Esophagus squamous epithelium (tissue), 5 donors: ENCODE data around the gene OR4N5. TPM values are rescaled to one million over a fixed set of nuclear protein-coding genes. Genes with fewer than 3 reads are reported as not detected.

Experiments used
- DNase-seq: peaks from one replicate; lab custom pipeline; 2025; lab: John Stamatoyannopoulos, UW
- H3K27ac ChIP-seq, 4 donors: fragments of 200-600 bp; sonication (generic); one replicate each; pipeline ENCODE4 v1.5.1; 2016 to 2019; ENCODE audit warnings: mild to moderate bottlenecking in 1 of 4
- H3K27me3 ChIP-seq, 4 donors: fragments of 200-600 bp; sonication (generic); 1 replicate in 3 of 4; 2 replicates in 1 of 4; pipeline versions ENCODE4 v1.5.1 to v1.6.0; 2017 to 2021; ENCODE audit warnings: antibody characterized with exemption in 1 of 4
- H3K36me3 ChIP-seq, 3 donors: fragments of 200-600 bp; sonication (generic); one replicate each; pipeline ENCODE4 v1.5.1; 2016 to 2019
- H3K4me1 ChIP-seq, 3 donors: fragments of 200-600 bp; sonication (generic); one replicate each; pipeline ENCODE4 v1.5.1; 2017 to 2019
- H3K4me3 ChIP-seq, 4 donors: fragments of 200-600 bp; sonication (generic); 1 replicate in 3 of 4; 2 replicates in 1 of 4; pipeline ENCODE4 v1.5.1; 2016 to 2019; ENCODE audit warnings: mild to moderate bottlenecking in 2 of 4, moderate library complexity in 1 of 4
- H3K9me3 ChIP-seq, 3 donors: fragments of 200-600 bp; sonication (generic); one replicate each; pipeline ENCODE4 v1.5.1; 2016 to 2019
- POLR2A ChIP-seq, 4 donors: fragments of 450-650 bp; IDR thresholded peaks; one replicate each; pipeline ENCODE4 v1.6.1; 2017; ENCODE audit warnings: antibody characterized with exemption in 4 of 4, mild to moderate bottlenecking in 4 of 4, moderate library complexity in 3 of 4
- WGBS, 2 donors: methylation state at CpG; one replicate each; pipeline ENCODE4 v1.1.5; 2018; 5-methylcytosine and 5-hydroxymethylcytosine counted together
- intact Hi-C: fragments of 100-400 bp; cut with DNase I; formaldehyde crosslinking; loops from one replicate; pipeline ENCODE4 v1.15.0; 2022
- small RNA-seq, 4 donors: library from RNA; depleted of rRNA; stranded (forward); fragments of <200 nt; gene quantifications; one replicate each; pipeline ENCODE3, GENCODE V24; 2016
- total RNA-seq, 4 donors: library from RNA; depleted of rRNA; stranded (reverse); fragments of >200 nt; gene quantifications; one replicate each; pipeline ENCODE4 v1.1.0, GENCODE V29; 2016
- TF ChIP-seq, protein P1 (sequence below), 6 experiments: fragments of 450-650 bp in 4 of 6; fragments of 200-600 bp in 2 of 6; sonication (generic) in 2 of 6; IDR thresholded peaks; one replicate each; pipeline ENCODE4 v1.5.1; 2016 to 2019; ENCODE audit warnings: antibody characterized with exemption in 6 of 6, mild to moderate bottlenecking in 4 of 6, moderate library complexity in 4 of 6
- donor health status: DM: yes; HTN: yes; CAD: no.

The OR4N5 gene
- total RNA-seq, 4 donors from 2014 or later, result not detected

DNA sequence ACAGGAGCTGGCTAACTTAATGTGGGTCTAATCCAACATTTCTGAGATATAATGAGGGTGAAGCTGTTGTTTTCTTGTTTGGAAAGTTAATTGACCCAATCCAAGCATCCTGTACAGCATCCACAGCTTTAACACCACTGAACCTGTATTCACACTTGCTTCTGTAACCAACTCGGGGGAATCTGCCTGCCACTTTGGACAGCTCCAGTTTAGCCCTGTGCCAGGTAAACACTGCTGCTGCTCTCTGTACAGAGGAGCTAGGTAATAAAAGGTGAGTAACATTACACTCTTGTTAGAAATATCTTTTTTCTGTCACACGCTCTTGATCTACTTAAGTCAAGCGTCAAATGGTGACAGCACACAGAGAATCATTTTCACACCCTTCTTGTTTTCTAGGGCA is 52.8 kb downstream of the OR4N5 start:
- 72% methylated on average over 3 of the region's 3 CpGs for WGBS, 2 donors
- no peak for TF ChIP-seq POLR2A (IDR thresholded peaks at IDR 0.05)
- TF ChIP-seq, protein P1, sequence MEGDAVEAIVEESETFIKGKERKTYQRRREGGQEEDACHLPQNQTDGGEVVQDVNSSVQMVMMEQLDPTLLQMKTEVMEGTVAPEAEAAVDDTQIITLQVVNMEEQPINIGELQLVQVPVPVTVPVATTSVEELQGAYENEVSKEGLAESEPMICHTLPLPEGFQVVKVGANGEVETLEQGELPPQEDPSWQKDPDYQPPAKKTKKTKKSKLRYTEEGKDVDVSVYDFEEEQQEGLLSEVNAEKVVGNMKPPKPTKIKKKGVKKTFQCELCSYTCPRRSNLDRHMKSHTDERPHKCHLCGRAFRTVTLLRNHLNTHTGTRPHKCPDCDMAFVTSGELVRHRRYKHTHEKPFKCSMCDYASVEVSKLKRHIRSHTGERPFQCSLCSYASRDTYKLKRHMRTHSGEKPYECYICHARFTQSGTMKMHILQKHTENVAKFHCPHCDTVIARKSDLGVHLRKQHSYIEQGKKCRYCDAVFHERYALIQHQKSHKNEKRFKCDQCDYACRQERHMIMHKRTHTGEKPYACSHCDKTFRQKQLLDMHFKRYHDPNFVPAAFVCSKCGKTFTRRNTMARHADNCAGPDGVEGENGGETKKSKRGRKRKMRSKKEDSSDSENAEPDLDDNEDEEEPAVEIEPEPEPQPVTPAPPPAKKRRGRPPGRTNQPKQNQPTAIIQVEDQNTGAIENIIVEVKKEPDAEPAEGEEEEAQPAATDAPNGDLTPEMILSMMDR (IDR thresholded peaks at IDR 0.05), result no peak
- H3K4me3 ChIP-seq, result no peak overlapping the region
- no peak overlapping the region for H3K27ac ChIP-seq
- no peaks in the 10 kb centered on the region for H3K36me3 ChIP-seq
- no peaks in the 10 kb centered on the region for H3K4me1 ChIP-seq
- no peak for DNase-seq
- intact Hi-C loops, result no loop called here
- H3K27me3 ChIP-seq, result no peaks in the 10 kb centered on the region
- H3K9me3 ChIP-seq, result no peaks in the 10 kb centered on the region

DNA sequence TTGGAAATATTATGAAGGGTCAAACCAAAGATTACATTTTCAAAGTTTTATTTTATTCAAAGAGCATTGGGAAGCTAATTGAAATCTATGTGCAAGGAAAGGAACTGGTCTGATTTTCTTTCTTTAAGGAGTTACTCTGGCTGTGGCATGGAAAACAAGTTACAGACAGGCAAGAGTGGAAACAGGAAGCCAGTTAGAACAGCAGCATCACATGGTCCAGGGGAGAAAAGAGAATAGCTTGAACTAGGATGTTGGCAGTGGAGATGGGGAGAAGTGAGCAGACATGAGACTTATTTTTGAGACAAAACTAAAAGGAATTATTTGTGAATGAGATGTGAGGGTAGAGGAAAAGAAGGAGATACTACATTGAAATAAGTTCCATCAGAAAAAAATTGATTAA is 55.5 kb downstream of the OR4N5 start:
- Histone ChIP-seq H3K27ac (no peak overlapping the region), H3K9me3 (no peaks in the 10 kb centered on the region), H3K36me3 (no peaks in the 10 kb centered on the region), H3K4me3 (no peak overlapping the region), H3K27me3 (no peaks in the 10 kb centered on the region), H3K4me1 (no peaks in the 10 kb centered on the region)
- no peak for DNase-seq
- intact Hi-C loops, result no loop called here
- TF ChIP-seq, protein P1 (IDR thresholded peaks at IDR 0.05), result no peak
- TF ChIP-seq POLR2A (IDR thresholded peaks at IDR 0.05), result no peak

Small RNAs within 50 kb of the gene (small RNA-seq; reads per million reads assigned to genes)
- 0 reads per million in 4 donors for gene GTF2IP22
- gene RNA5SP380, result 0 reads per million in 4 donors

Other genes starting within 250 kb of the OR4N5 start
- not detected for gene OR4K5, start 218.2 kb upstream of the OR4N5 start, total RNA-seq
- not detected for gene OR4K1, start 207.9 kb upstream of the OR4N5 start, total RNA-seq
- gene OR4K15, start 163.2 kb upstream of the OR4N5 start, total RNA-seq, result not detected
- gene OR4Q2, start 136.7 kb upstream of the OR4N5 start, total RNA-seq, result not detected
- not detected for gene OR4K14, start 119.5 kb upstream of the OR4N5 start, total RNA-seq
- not detected for gene OR4K13, start 102.8 kb upstream of the OR4N5 start, total RNA-seq
- gene OR4L1, start 78.8 kb upstream of the OR4N5 start, total RNA-seq, result not detected
- not detected for gene OR4K17, start 28.1 kb upstream of the OR4N5 start, total RNA-seq
- gene OR11G2, start 52.1 kb downstream of the OR4N5 start, total RNA-seq, result not detected
- gene OR11H6, start 84.9 kb downstream of the OR4N5 start, total RNA-seq, result not detected
- gene OR11H7, start 90.2 kb downstream of the OR4N5 start, total RNA-seq, result not detected
- gene OR11H4, start 100.5 kb downstream of the OR4N5 start, total RNA-seq, result not detected
- gene TTC5, start 167.1 kb downstream of the OR4N5 start, total RNA-seq, result 10 to 100 TPM in 1 of 4 donors, 1 to 10 TPM in 3; 3.9 to 11.8 (median 6.7) TPM
- 10 to 100 TPM in 3 of 4 donors, 1 to 10 TPM in 1; 7.6 to 68.1 (median 33.4) TPM for gene CCNB1IP1, start 194.5 kb downstream of the OR4N5 start, total RNA-seq
- gene PARP2, start 204.8 kb downstream of the OR4N5 start, total RNA-seq, result 10 to 100 TPM in 3 of 4 donors, 1 to 10 TPM in 1; 5.0 to 20.3 (median 11.7) TPM